Right lung (tissue), 5 donors: ENCODE data around the gene KHK. TPM values are rescaled to one million over a fixed set of nuclear protein-coding genes. Genes with fewer than 3 reads are reported as not detected.

Experiments used
- polyA plus RNA-seq, 5 donors: library from polyadenylated mRNA; unstranded; fragments of 120-200 nt; gene quantifications; one replicate each; pipeline versions ENCODE4 v1.2.1 to v1.2.3, GENCODE V29; 2013; ENCODE audit warnings: inconsistent platforms in 1 of 5, low replicate concordance in 1 of 5; ENCODE audit not compliant: insufficient read length in 5 of 5, insufficient read depth in 1 of 5

KHK gene
- polyA plus RNA-seq, 5 donors, result 4.2 to 6.7 (median 4.9) TPM

Other genes with a start within 250 kb of the KHK start
- gene DPYSL5, start 238.6 kb upstream of the KHK start, polyA plus RNA-seq, result under 1 TPM; 0.17 to 0.95 (median 0.27) TPM
- gene MAPRE3, start 116.1 kb upstream of the KHK start, polyA plus RNA-seq, result 10 to 100 TPM in 2 of 5 donors, 1 to 10 TPM in 3; 6.2 to 13.6 (median 9.2) TPM
- 10 to 100 TPM; 56.8 to 89.2 (median 75.8) TPM for gene TMEM214, start 53.8 kb upstream of the KHK start, polyA plus RNA-seq
- gene AGBL5, start 35.1 kb upstream of the KHK start, polyA plus RNA-seq, result 10 to 100 TPM; 45.6 to 55.3 (median 53.8) TPM
- gene OST4, start 15.1 kb upstream of the KHK start, polyA plus RNA-seq, result 100 to 1,000 TPM; 250 to 316 (median 260) TPM
- 100 to 1,000 TPM; 120 to 341 (median 140) TPM for gene EMILIN1, start 8.2 kb upstream of the KHK start, polyA plus RNA-seq
- gene CGREF1, start 32.4 kb downstream of the KHK start, polyA plus RNA-seq, result under 1 TPM; 0.28 to 0.55 (median 0.41) TPM
- 1 to 10 TPM in 3 of 5 donors, under 1 TPM in 2; 0.61 to 2.2 (median 1.0) TPM for gene ABHD1, start 37.0 kb downstream of the KHK start, polyA plus RNA-seq
- 10 to 100 TPM; 32.5 to 43.8 (median 40.0) TPM for gene PREB, start 47.9 kb downstream of the KHK start, polyA plus RNA-seq
- gene PRR30, start 52.6 kb downstream of the KHK start, polyA plus RNA-seq, result not detected
- gene TCF23, start 62.2 kb downstream of the KHK start, polyA plus RNA-seq, result under 1 TPM; 0.06 to 0.15 (median 0.12) TPM
- gene ATRAID, start 125.3 kb downstream of the KHK start, polyA plus RNA-seq, result 100 to 1,000 TPM; 125 to 154 (median 136) TPM
- gene SLC5A6, start 125.5 kb downstream of the KHK start, polyA plus RNA-seq, result 10 to 100 TPM; 24.7 to 38.8 (median 28.7) TPM
- gene CAD, start 130.6 kb downstream of the KHK start, polyA plus RNA-seq, result 10 to 100 TPM; 31.5 to 53.7 (median 35.7) TPM
- under 1 TPM; 0.24 to 0.61 (median 0.51) TPM for gene SLC30A3, start 176.3 kb downstream of the KHK start, polyA plus RNA-seq
- under 1 TPM in 4 of 5 donors, not detected in 1; 0.14 to 0.53 (median 0.30) TPM for gene DNAJC5G, start 188.7 kb downstream of the KHK start, polyA plus RNA-seq
- gene TRIM54, start 195.7 kb downstream of the KHK start, polyA plus RNA-seq, result 1 to 10 TPM in 1 of 5 donors, under 1 TPM in 1, not detected in 3; 0.13 to 4.3 TPM
- gene UCN, start 221.7 kb downstream of the KHK start, polyA plus RNA-seq, result 1 to 10 TPM; 1.1 to 3.4 (median 1.9) TPM
- 100 to 1,000 TPM in 1 of 5 donors, 10 to 100 TPM in 4; 80.7 to 114 (median 92.8) TPM for gene MPV17, start 236.3 kb downstream of the KHK start, polyA plus RNA-seq